SK-N-SH (cell line): ENCODE results near the gene WDR6. TPM values are rescaled to one million over a fixed set of nuclear protein-coding genes. Genes with fewer than 3 reads are reported as not detected.

Experiments used
- CTCF ChIA-PET: fragments of 300-600, 350-600 bp; formaldehyde crosslinking; extraction: SDS; loops from one replicate; lab custom pipeline; 2021; lab: Yijun Ruan, JAX
- POLR2A ChIA-PET: fragments of 350-600 bp; sonication (Branson Sonifier 250); formaldehyde crosslinking; extraction: SDS; loops from one replicate; lab custom pipeline; 2020; ENCODE audit warnings: antibody characterized with exemption, inconsistent platforms; lab: Yijun Ruan, JAX
- DNase-seq: peaks from one replicate; pipeline ENCODE4 v3.0.0; 2012
- H2AFZ ChIP-seq: fragments of 200-600 bp; sonication (generic); 2 replicates; pipeline ENCODE4 v1.8.1; 2016; ENCODE audit warnings: antibody characterized with exemption, mild to moderate bottlenecking, low read depth
- H3F3A ChIP-seq: fragments of 200-600 bp; sonication (generic); replicated peaks from 2 replicates; pipeline ENCODE3; 2016; ENCODE audit warnings: antibody characterized with exemption, mild to moderate bottlenecking; ENCODE audit not compliant: insufficient read depth
- H3K27ac ChIP-seq, 2 experiments: fragments of 200-500 bp in 1 of 2; fragments of 200-600 bp in 1 of 2; sonication (Bioruptor generic) in 1 of 2; sonication (generic), shearing (Covaris generic) in 1 of 2; 2 replicates each; pipeline versions ENCODE4 v1.5.1 to v1.6.1; 2014 to 2016; ENCODE audit warnings: low read depth in 2 of 2, inconsistent platforms in 1 of 2, low read length in 1 of 2, mild to moderate bottlenecking in 1 of 2, mixed read lengths in 1 of 2
- H3K27me3 ChIP-seq: fragments of 200-600 bp; sonication (generic), shearing (Covaris generic); 2 replicates; pipeline ENCODE4 v1.6.1; 2016; ENCODE audit warnings: mixed run types; ENCODE audit not compliant: insufficient read depth
- H3K36me3 ChIP-seq, 2 experiments: fragments of 200-500 bp in 1 of 2; fragments of 200-600 bp in 1 of 2; sonication (Bioruptor generic) in 1 of 2; sonication (generic) in 1 of 2; replicated peaks in 1 of 2; 2 replicates each; pipeline versions ENCODE3 to v1.5.1; 2014 to 2016; ENCODE audit warnings: low read length in 1 of 2, mild to moderate bottlenecking in 1 of 2; ENCODE audit not compliant: insufficient read depth in 2 of 2, control insufficient read depth in 1 of 2
- H3K4me1 ChIP-seq, 2 experiments: fragments of 200-500 bp in 1 of 2; fragments of 200-600 bp in 1 of 2; sonication (Bioruptor generic) in 1 of 2; sonication (generic), shearing (Covaris generic) in 1 of 2; 2 replicates each; pipeline versions ENCODE4 v1.5.1 to v1.6.1; 2014 to 2016; ENCODE audit warnings: low read depth in 1 of 2, low read length in 1 of 2, mixed run types in 1 of 2; ENCODE audit not compliant: insufficient read depth in 2 of 2, control insufficient read depth in 1 of 2
- H3K4me2 ChIP-seq: fragments of 200-600 bp; sonication (generic), shearing (Covaris generic); 2 replicates; pipeline ENCODE4 v1.6.1; 2017; ENCODE audit warnings: mixed run types
- H3K4me3 ChIP-seq, 2 experiments: fragments of 200-500 bp in 1 of 2; fragments of 200-600 bp in 1 of 2; sonication (Bioruptor generic) in 1 of 2; sonication (generic), shearing (Covaris generic) in 1 of 2; 2 replicates each; pipeline versions ENCODE4 v1.5.1 to v1.8.1; 2014 to 2016; ENCODE audit warnings: low read depth in 2 of 2, inconsistent platforms in 1 of 2, low read length in 1 of 2, mild to moderate bottlenecking in 1 of 2, mixed read lengths in 1 of 2, moderate library complexity in 1 of 2
- H3K79me2 ChIP-seq: fragments of 200-600 bp; sonication (generic); 2 replicates; pipeline ENCODE4 v1.8.1; 2017; ENCODE audit warnings: mild to moderate bottlenecking; ENCODE audit not compliant: insufficient read depth
- H3K9ac ChIP-seq: fragments of 200-600 bp; sonication (generic); 2 replicates; pipeline ENCODE4 v1.6.1; 2017; ENCODE audit warnings: mixed run types
- H3K9me2 ChIP-seq: fragments of 200-600 bp; sonication (generic); 2 replicates; pipeline ENCODE4 v1.6.1; 2017; ENCODE audit warnings: mixed run types
- H3K9me3 ChIP-seq: fragments of 200-600 bp; sonication (generic); 2 replicates; pipeline ENCODE4 v1.6.1; 2017; ENCODE audit warnings: mixed run types, mild to moderate bottlenecking, moderate library complexity
- H4K20me1 ChIP-seq: fragments of 200-600 bp; sonication (generic); 2 replicates; pipeline ENCODE4 v1.6.1; 2017; ENCODE audit warnings: mild to moderate bottlenecking, mixed run types; ENCODE audit not compliant: insufficient read depth
- EP300 ChIP-seq, 2 experiments: IDR thresholded peaks; 2 replicates each; pipeline versions ENCODE4 v1.4.0 to v1.6.1; 2012; ENCODE audit warnings: borderline replicate concordance in 1 of 2, low read depth in 1 of 2, low read length in 1 of 2
- EZH2phosphoT487 ChIP-seq: fragments of 200-600 bp; sonication (generic); IDR thresholded peaks from 2 replicates; pipeline ENCODE4 v1.6.1; 2017; ENCODE audit warnings: low read depth, mixed run types, mild to moderate bottlenecking, antibody characterized with exemption, moderate library complexity, borderline replicate concordance
- IRF3 ChIP-seq: fragments of 150-350 bp; IDR thresholded peaks from 2 replicates; pipeline ENCODE4 v1.6.1; 2016; ENCODE audit warnings: mild to moderate bottlenecking, low read depth, low read length
- JUND ChIP-seq: IDR thresholded peaks from 2 replicates; pipeline ENCODE4 v1.4.0; 2012
- MAX ChIP-seq: IDR thresholded peaks from 2 replicates; pipeline ENCODE4 v1.4.0; 2012; ENCODE audit warnings: low read depth
- RAD21 ChIP-seq: IDR thresholded peaks from 2 replicates; pipeline ENCODE4 v1.6.1; 2012; ENCODE audit warnings: mild to moderate bottlenecking, low read length
- RFX5 ChIP-seq: IDR thresholded peaks from 2 replicates; pipeline ENCODE4 v1.6.1; 2012; ENCODE audit warnings: mild to moderate bottlenecking, improper control_type of control experiment, low read length
- SIN3A ChIP-seq: IDR thresholded peaks from 2 replicates; pipeline ENCODE4 v1.6.1; 2012; ENCODE audit warnings: low read depth, mild to moderate bottlenecking, low read length, moderate library complexity, borderline replicate concordance
- TAF1 ChIP-seq: IDR thresholded peaks from 2 replicates; pipeline ENCODE4 v1.6.1; 2012; ENCODE audit warnings: low read depth, mild to moderate bottlenecking, low read length, moderate library complexity, borderline replicate concordance
- USF1 ChIP-seq: IDR thresholded peaks from 2 replicates; pipeline ENCODE4 v1.4.0; 2012; ENCODE audit warnings: low read depth, borderline replicate concordance
- YY1 ChIP-seq: IDR thresholded peaks from 2 replicates; pipeline ENCODE4 v1.4.0; 2012; ENCODE audit warnings: low read depth, mild to moderate bottlenecking
- ZBTB33 ChIP-seq: IDR thresholded peaks from 2 replicates; pipeline ENCODE4 v1.4.0; 2012; ENCODE audit warnings: low read depth, borderline replicate concordance
- WGBS: methylation state at CpG from one replicate; pipeline ENCODE4 v1.1.6; 2017; ENCODE audit warnings: low lambda C conversion rate; 5-methylcytosine and 5-hydroxymethylcytosine counted together
- polyA plus RNA-seq, 3 experiments: library from polyadenylated mRNA; depleted of rRNA; stranded (reverse); fragments of >200 nt; gene quantifications; 2 replicates each; pipeline ENCODE4 v1.2.3, GENCODE V29; 2012

The WDR6 gene
- polyA plus RNA-seq, 1 of the 3 experiments (the other 2 are of a cell fraction): 230 TPM

GRCh38 chr3:48996640-48997039 is 10.6 kb upstream of the WDR6 start:
- H4K20me1 ChIP-seq: no peaks in the 10 kb centered on the region
- H3K4me1 ChIP-seq: peaks cover 0 to 29% of the 10 kb centered on the region in 2 experiments; a peak in 1 of 4 replicates
- ChIA-PET CTCF (interaction anchor here (1.2 to 3.5 kb wide), 6 partner anchors 10 to 32 kb away, joined by 3 to 26 read pairs (median 8); partner anchors contain the start of genes IMPDH2, NDUFAF3 and WDR6), POLR2A (interaction anchor here (1.5 to 5.7 kb wide), 3 partner anchors 9 to 18 kb away, joined by 5 to 44 read pairs (median 5); partner anchors contain the start of gene WDR6)
- no peak for DNase-seq
- H2AFZ ChIP-seq: no peak overlapping the region
- no peaks in the 10 kb centered on the region for H3K36me3 ChIP-seq
- WGBS: 86% methylated on average over 4 of the region's 8 CpGs
- H3K27me3 ChIP-seq: no peaks in the 10 kb centered on the region
- no peaks in the 10 kb centered on the region for H3K9me2 ChIP-seq
- H3K9ac ChIP-seq: no peak overlapping the region
- no peak for TF ChIP-seq USF1
- no peaks in the 10 kb centered on the region for H3F3A ChIP-seq
- no peak overlapping the region for H3K4me2 ChIP-seq
- H3K9me3 ChIP-seq: no peaks in the 10 kb centered on the region
- no peak overlapping the region; a peak in 1 of 4 replicates for H3K27ac ChIP-seq
- peaks cover 8% of the 10 kb centered on the region; the same call in 1 of the 2 replicates for H3K79me2 ChIP-seq
- H3K4me3 ChIP-seq: no peak overlapping the region

- Histone ChIP-seq H3K9me3 (no peaks in the 10 kb centered on the region), H3K27me3 (no peaks in the 10 kb centered on the region), H3K79me2 (peaks cover 3% of the 10 kb centered on the region; the same call in 1 of the 2 replicates), H4K20me1 (no peaks in the 10 kb centered on the region), H2AFZ (no peak overlapping the region), H3K9me2 (no peaks in the 10 kb centered on the region), H3K4me3 (no peak overlapping the region), H3K4me1 (peaks cover 0 to 29% of the 10 kb centered on the region in 2 experiments; a peak in 1 of 4 replicates), H3F3A (no peaks in the 10 kb centered on the region), H3K9ac (no peak overlapping the region), H3K4me2 (no peak overlapping the region), H3K27ac (peak overlapping the region in 1 of 2 experiments; percentile 81; a peak in 2 of 4 replicates), H3K36me3 (no peaks in the 10 kb centered on the region)
- ChIA-PET POLR2A (interaction anchor here (1.5 to 5.7 kb wide), 3 partner anchors 9 to 17 kb away, joined by 5 to 44 read pairs (median 5); partner anchors contain the start of gene WDR6), CTCF (interaction anchor here (1.2 to 3.5 kb wide), 7 partner anchors 10 to 32 kb away, joined by 3 to 26 read pairs (median 6); partner anchors contain the start of genes IMPDH2, NDUFAF3 and WDR6)
- TF ChIP-seq YY1 (no peak), IRF3 (no peak), ZBTB33 (no peak), SIN3A (no peak), TAF1 (no peak), JUND (no peak), RAD21 (no peak), EZH2phosphoT487 (no peak), RFX5 (no peak), EP300 (IDR thresholded peaks at IDR 0.05; ENCODE audit: borderline replicate concordance in 1 of 2, low read depth in 1 of 2, low read length in 1 of 2) (no peak), MAX (no peak)
- peak; percentile 58 for DNase-seq
- WGBS: 100% methylated on average over 4 of the region's 8 CpGs
Measured at GRCh38 chr3:48997102-48997635, 10.0 kb upstream of the WDR6 start.
